ENCODE results near the gene SLC38A11.

The SLC38A11 gene

DNA sequence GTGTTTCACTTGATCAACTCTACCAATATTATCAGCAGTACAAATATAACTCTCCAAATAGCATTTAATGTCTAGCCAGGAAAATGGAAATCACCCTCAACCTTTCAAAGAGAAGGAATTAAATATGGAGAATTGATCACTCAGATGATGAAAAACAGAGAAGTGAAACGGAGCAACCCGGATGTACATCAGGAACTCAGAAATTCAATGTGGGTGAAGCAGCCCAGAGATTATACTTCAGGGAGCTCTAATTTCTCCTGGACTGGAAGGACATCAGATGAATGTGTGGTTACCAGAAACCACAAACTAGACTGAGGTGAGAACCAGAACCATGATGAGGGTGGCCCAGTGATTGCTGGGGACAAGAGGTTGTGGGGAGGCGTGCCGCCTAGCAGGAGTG lies 78.2 kb downstream of the SLC38A11 start:
- POLR2A ChIA-PET: no interaction called here
- CTCF ChIA-PET: no interaction called here
- no peak overlapping the region for H3K4me3 ChIP-seq (ENCODE audit: low read depth, low read length)
- no peak for DNase-seq (ENCODE audit: low read depth, low spot score)
- TF ChIP-seq CTCF (IDR thresholded peaks at IDR 0.05; ENCODE audit: insufficient read depth, low read length, missing control alignments): no peak

DNA sequence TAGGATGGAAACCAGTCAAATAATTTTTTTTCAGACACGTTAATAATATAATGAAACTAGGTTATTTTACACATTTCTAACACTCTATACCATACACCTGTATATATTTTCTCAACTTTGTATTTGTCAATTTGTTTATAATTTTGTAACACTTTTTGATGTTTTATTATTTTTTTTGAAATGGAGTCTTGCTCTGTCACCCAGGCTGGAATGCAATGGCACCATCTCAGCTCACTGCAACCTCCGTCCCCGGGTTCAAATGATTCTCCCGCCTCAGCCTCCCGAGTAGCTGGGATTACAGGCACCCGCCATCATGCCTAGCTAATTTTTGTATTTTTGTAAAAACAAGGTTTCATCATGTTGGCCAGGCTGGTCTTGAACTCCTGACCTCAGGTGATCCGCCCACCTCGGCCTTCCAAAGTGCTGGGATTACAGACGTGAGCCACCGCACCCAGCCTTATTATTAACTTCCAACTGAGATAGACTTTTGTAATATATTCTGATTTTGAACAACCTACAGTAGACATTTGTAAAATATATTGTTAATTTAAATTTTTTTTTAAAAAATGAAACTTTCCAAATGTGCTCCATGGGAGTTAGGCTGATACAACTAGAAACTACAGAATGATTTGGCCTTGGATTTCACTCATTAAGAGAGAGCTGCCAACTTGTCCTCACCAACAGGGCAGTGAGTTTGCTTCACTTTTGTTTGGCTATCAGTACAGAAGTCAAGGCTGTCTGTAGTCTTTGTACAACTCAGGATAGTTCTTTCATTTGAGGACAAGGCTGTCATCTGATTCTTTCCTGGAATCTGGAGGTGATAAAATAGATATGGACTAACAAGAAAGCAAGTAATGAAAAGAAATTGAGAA lies 79.8 kb downstream of the SLC38A11 start:
- no peak overlapping the region for H3K4me3 ChIP-seq (ENCODE audit: low read depth, low read length)
- POLR2A ChIA-PET: no interaction called here
- CTCF ChIA-PET: no interaction called here
- TF ChIP-seq CTCF (IDR thresholded peaks at IDR 0.05; ENCODE audit: insufficient read depth, low read length, missing control alignments): no peak
- DNase-seq (ENCODE audit: low read depth, low spot score): no peak

GRCh38 chr2:164873210-164873908 lies 82.0 kb downstream of the SLC38A11 start:
- no peak for DNase-seq (ENCODE audit: low read depth, low spot score)
- POLR2A ChIA-PET: no interaction called here
- TF ChIP-seq CTCF (IDR thresholded peaks at IDR 0.05; ENCODE audit: insufficient read depth, low read length, missing control alignments): no peak
- no peak overlapping the region for H3K4me3 ChIP-seq (ENCODE audit: low read depth, low read length)
- CTCF ChIA-PET: interaction anchor here (0.6 to 1.2 kb wide), 2 partner anchors 31 to 90 kb away, joined by 3 read pairs; no protein-coding TSS in a partner anchor

DNA sequence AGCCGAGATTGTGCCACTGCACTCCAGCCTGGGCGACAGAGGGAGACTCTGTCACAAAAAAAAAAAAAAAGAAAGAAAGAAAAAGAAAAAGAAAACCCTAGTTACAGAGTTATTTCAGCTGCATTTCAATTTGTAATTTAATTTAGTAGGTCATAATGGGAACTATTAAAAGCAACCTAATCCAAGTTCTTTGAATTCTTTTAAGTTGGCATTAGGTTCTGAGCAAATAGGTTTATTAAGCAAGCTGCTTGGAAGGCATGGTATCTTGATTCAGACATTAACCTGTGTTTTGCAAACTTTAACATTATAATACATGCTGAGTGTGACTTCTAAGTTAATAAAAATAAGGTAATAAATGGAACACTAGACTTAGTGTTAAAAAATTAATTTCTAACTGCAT lies 83.9 kb downstream of the SLC38A11 start:
- no peak for TF ChIP-seq CTCF (IDR thresholded peaks at IDR 0.05; ENCODE audit: insufficient read depth, low read length, missing control alignments)
- ChIA-PET CTCF (interaction anchor here (1.5 kb wide), 1 partner anchor 30 kb away, joined by 3 read pairs; the partner anchor contains the start of gene COBLL1), POLR2A (no interaction called here)
- no peak overlapping the region for H3K4me3 ChIP-seq (ENCODE audit: low read depth, low read length)
- no peak for DNase-seq (ENCODE audit: low read depth, low spot score)

DNA sequence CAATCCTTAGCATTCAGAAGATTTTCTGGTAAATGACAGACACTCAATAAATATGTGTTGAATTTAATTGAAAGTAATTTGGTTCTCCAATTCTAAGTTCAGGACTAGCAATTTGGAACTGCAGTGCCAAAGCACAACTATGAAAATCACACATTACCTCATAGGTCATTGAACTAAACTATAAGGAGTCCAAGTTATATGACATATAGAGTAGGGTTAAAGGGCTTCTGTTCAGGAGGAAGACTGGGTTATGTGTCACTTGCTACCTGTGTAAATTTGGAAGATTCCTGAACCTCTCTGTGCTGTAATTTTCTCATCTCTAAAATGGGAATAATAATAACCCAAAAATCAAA lies 85.9 kb downstream of the SLC38A11 start:
- no peak for TF ChIP-seq CTCF (IDR thresholded peaks at IDR 0.05; ENCODE audit: insufficient read depth, low read length, missing control alignments)
- ChIA-PET CTCF (interaction anchor here (1.2 kb wide), 1 partner anchor 8 kb away, joined by 3 read pairs; no protein-coding TSS in a partner anchor), POLR2A (no interaction called here)
- no peak overlapping the region for H3K4me3 ChIP-seq (ENCODE audit: low read depth, low read length)
- DNase-seq (ENCODE audit: low read depth, low spot score): no peak
